ENCODE results near the gene PI4KB.

PI4KB gene

GRCh38 chr1:151243683-151244216, 83.5 kb downstream of the PI4KB start:
- ATAC-seq (ENCODE audit: low read depth) (no peak), DNase-seq (ENCODE audit: low spot score) (no peak)
- Histone ChIP-seq H3K4me1 (ENCODE audit: insufficient read depth, poor library complexity, severe bottlenecking) (no peaks in the 10 kb centered on the region), H3K4me3 (ENCODE audit: severe bottlenecking) (no peak overlapping the region), H3K36me3 (ENCODE audit: low read depth) (peaks cover 100% of the 10 kb centered on the region), H3K27me3 (ENCODE audit: insufficient read depth, poor library complexity, severe bottlenecking) (no peaks in the 10 kb centered on the region), H3K27ac (ENCODE audit: poor library complexity, severe bottlenecking) (no peak overlapping the region), H3K9me3 (ENCODE audit: severe bottlenecking) (no peaks in the 10 kb centered on the region)
- TF ChIP-seq CTCF (IDR thresholded peaks at IDR 0.05; ENCODE audit: poor library complexity, severe bottlenecking): no peak

- Histone ChIP-seq H3K27ac (ENCODE audit: poor library complexity, severe bottlenecking) (no peak overlapping the region), H3K9me3 (ENCODE audit: severe bottlenecking) (no peaks in the 10 kb centered on the region), H3K36me3 (ENCODE audit: low read depth) (peaks cover 100% of the 10 kb centered on the region), H3K4me1 (ENCODE audit: insufficient read depth, poor library complexity, severe bottlenecking) (no peaks in the 10 kb centered on the region), H3K4me3 (ENCODE audit: severe bottlenecking) (no peak overlapping the region), H3K27me3 (ENCODE audit: insufficient read depth, poor library complexity, severe bottlenecking) (no peaks in the 10 kb centered on the region)
- no peak for TF ChIP-seq CTCF (IDR thresholded peaks at IDR 0.05; ENCODE audit: poor library complexity, severe bottlenecking)
- DNase-seq (ENCODE audit: low spot score): no peak
- no peak for ATAC-seq (ENCODE audit: low read depth)
Observed at GRCh38 chr1:151242442-151242841, 84.8 kb downstream of the PI4KB start.

Data from RWPE2 (cell line).